Hepatocyte (in vitro differentiated cells): ENCODE results near the gene CRTC2.

Experiments
- EZH2 ChIP-seq: fragments of 200-600 bp; sonication (generic); IDR thresholded peaks from 2 replicates; pipeline ENCODE4 v1.6.1; 2016; ENCODE audit warnings: antibody characterized with exemption, mild to moderate bottlenecking, borderline replicate concordance
- TF ChIP-seq, protein P1 (sequence below): fragments of 200-600 bp; sonication (generic); IDR thresholded peaks from 2 replicates; pipeline ENCODE4 v1.5.1; 2016; ENCODE audit warnings: antibody characterized with exemption, mild to moderate bottlenecking; ENCODE audit not compliant: poor library complexity

- TF ChIP-seq, protein P1, sequence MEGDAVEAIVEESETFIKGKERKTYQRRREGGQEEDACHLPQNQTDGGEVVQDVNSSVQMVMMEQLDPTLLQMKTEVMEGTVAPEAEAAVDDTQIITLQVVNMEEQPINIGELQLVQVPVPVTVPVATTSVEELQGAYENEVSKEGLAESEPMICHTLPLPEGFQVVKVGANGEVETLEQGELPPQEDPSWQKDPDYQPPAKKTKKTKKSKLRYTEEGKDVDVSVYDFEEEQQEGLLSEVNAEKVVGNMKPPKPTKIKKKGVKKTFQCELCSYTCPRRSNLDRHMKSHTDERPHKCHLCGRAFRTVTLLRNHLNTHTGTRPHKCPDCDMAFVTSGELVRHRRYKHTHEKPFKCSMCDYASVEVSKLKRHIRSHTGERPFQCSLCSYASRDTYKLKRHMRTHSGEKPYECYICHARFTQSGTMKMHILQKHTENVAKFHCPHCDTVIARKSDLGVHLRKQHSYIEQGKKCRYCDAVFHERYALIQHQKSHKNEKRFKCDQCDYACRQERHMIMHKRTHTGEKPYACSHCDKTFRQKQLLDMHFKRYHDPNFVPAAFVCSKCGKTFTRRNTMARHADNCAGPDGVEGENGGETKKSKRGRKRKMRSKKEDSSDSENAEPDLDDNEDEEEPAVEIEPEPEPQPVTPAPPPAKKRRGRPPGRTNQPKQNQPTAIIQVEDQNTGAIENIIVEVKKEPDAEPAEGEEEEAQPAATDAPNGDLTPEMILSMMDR: no peak
- no peak for TF ChIP-seq EZH2
These were observed 3.0 kb upstream of the CRTC2 start for GRCh38 chr1:153961421-153961820.
